Measurements from ENCODE around the gene OPN5.

Gene OPN5

DNA sequence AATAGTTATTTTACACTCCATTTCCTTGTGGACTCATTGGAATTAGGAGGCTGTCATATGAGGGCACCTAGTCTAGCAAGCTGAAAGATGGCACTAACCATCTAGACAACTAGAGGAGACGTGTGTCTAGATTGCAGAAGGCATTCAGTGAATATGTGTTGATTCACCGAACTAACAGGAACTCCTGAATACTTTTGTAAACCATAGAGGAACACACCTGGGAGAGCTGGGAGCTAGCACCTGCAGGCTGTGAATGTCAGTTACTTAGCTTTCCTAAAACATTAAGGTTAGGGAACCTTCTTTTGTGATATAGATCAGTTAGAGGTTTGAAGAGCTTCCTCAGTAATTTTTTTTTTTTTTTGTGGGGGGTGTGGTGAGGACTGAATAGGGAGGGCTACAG lies 7.7 kb downstream of the OPN5 start:
- no peak for FAIRE-seq

DNA sequence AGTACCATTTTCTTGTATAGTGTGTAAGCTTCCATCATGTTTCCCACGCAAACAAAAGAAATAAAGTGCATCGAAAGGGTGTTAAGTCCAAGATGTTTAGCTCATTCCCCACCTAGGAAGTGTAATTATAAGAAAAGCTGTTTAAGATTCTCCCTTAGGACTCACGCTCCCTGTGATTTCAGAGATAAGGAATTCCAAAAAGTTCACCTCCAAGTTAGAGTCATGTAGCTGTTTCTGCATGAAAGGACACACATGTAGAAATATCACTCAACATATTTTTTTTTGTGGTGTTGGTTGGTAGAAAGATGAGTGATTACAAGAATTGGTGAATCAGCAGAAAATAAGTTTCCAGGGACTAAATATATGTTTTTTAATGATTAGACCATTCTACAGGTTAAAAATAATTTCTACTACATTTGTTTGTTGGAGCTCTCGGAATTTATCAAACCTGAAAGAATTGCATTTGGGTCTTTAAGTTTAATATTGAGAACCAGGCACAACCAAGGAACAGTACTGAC lies 10.4 kb downstream of the OPN5 start:
- no peak for FAIRE-seq

DNA sequence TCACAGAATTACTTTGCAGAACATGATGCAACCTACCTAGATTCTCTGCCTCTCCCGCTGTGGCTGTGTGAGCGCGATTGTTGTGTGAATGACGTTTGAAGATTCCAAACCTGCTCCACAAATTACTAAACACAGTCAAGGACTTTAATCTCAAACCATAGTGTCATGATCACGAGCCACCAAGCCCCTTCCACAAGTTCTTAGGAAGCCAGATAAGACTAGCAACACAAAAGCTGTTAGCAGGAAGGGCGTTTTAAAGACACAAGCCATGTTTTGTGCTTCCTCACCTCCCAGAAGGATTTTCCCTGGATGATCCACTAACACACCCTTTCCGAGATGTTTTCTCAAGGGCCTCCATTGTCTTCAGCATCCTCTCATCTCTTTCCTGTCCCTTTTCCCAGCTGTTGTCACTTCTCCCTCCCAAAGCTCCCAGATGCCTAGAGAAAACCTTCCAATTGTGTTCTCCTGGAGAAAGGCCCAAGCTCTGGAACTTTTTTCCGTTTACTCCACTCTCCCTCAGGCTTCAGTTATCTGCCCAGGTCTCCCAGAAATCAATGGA lies 12.8 kb downstream of the OPN5 start:
- no peak for FAIRE-seq

DNA sequence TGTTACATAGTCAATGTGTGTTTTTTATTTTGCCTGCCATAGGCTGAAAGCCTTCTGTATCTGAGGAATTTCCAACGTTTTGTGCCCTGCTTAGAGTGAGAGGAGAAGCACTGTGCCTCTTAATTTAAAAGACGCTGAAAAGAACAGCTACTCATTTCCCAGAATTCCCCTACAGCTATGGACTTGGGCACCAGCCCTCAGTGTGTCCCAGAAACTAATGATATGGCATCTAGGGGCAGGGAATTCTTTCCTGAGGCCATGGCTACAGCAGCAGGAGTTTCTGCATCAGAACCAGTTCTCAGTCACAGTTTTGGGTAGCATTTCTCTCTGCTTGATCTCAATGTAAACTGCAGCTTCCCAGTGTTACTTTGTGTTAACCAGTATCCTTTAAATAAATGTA lies 20.2 kb downstream of the OPN5 start:
- no peak for FAIRE-seq

DNA sequence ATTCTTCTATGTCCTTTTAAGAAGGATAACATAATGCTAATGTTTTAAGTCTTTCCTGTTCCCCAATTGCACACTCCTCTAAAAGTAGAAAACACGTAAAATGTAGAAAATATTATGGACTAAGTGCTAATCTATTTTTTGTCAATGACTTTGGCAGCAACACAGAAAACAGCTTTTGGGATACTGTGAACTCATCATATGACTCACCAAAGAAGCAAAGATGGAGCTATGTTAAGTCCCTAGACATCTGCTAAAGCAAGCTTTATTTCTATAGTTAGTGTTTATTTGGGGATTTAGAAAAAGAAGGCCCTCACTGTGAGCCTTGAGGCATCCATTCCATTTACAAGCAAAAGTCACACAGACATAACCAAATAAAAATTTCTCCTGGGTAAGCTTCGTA lies 23.0 kb downstream of the OPN5 start:
- FAIRE-seq: no peak

DNA sequence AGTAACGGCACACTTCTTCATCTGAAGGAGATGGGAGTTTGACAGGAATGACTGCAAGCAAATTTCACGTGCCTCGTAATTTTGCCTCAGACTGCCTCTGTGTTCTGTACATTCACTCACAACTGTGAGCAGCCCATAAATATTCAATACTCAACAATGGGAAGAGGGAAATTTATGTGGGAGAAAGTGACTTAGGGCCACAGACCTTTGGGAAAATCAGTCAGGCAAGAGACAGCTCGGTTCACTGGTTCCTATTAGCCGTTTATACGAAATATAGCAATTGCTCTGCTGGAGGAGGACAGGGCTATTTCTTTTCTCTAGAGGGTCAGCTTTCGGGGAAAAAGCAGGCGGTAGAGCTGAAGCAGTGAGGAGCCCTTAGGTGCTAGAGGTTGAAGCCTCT lies 28.0 kb downstream of the OPN5 start:
- FAIRE-seq: no peak

DNA sequence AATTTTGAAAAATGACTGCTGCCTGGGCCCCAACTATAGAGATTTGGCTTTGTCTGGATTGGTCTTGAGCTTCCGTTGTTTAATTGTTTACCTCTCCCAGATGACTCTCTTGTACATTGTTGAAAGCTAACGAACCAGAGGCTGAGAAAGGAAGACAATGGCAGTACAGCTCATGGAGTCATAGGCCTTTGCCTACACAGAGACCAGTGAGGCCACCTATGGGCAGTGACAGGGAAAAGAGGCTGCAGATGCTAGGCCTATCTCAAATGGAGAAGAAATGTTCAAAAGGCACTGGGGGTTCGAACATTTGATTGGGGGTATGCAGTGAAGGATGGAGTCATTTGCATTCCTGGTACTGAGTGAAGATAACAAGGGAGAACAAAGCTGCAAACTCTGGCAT lies 29.1 kb downstream of the OPN5 start:
- FAIRE-seq: no peak

DNA sequence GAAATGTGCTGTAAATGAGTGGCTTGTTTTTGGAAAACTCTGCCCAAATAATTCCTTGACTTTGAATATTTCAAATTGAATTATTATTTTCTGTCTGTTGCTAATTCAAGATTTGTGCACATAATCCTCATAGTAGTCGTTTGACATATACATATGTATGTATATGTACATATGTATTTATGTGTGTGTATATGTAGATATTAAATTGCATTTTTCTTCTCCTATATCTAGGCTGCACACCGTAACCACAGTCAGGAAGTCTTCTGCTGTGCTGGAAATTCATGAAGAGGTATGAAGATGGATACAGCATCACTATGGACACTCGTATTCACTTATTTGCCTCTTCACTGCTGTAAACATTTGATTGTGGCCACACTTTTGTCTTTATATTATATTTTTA lies 29.6 kb downstream of the OPN5 start:
- FAIRE-seq: no peak

DNA sequence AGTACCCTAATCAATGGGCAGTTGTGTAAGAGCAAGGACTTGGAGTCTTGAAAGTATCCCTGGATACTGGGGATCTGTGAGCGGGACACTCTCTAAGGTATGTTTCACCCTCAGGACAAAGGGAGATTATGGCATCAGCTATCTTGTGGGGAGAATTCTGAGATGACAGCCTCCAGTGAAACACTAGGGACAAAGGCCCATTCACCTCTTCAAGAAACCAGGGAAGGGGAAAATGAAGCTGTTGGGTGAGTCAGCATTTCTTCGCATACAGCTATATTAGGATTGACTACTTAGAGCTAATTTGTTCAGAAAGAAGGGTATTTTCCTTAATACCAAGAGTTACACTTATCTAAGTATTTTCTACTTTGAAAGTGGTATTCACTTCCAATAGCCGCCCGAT lies 35.9 kb downstream of the OPN5 start:
- no peak for FAIRE-seq

DNA sequence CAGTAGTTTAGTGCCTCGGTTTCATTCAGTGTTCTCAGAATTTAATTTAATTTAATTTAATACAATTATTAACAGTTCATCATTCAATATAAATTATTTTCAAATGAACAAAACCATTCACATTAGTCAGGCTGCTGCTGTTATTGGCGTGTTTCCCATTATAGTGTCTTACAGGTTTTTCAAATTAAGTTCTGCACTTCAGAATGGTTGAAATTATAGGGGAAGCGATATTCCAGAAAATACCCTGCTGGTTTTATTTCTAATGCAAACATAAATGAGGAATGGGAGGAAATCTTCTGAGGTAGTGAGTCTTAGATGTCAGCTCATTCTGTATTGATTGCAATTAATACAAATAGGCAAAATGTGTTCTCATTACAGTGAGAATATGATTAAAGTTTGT lies 37.6 kb downstream of the OPN5 start:
- FAIRE-seq: no peak

DNA sequence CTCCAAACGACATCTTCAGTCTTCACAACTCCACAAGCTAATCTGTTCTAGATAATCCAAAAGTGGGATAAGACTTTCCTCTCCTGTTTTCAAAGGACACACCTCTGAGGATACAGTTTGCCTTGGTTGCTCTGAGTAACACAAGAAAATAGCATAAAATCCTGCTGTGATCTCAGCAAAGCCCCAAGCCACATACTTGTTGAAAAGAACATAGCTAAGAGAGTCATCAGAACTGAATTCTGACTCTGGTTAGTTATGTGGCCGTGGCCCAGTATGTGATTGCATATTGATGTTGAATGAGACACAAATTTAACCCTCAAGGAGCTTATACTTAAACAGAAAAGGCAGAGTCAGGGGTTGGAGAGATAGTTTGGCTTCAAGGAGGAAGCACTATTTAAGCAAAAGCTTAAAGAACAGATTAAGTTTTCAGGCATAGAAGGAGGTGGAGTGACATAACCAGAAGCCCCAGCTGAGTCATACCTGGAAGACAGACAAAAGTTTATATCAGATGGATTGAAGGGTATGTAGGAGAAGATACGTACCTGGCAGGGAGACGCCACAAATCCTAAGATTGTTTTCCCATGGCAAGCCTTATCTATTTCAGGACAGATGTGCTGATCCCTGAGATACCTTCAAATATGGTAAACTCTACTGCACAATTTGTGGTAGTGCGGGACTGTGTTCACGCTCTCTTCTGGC lies 41.2 kb downstream of the OPN5 start:
- no peak for FAIRE-seq

DNA sequence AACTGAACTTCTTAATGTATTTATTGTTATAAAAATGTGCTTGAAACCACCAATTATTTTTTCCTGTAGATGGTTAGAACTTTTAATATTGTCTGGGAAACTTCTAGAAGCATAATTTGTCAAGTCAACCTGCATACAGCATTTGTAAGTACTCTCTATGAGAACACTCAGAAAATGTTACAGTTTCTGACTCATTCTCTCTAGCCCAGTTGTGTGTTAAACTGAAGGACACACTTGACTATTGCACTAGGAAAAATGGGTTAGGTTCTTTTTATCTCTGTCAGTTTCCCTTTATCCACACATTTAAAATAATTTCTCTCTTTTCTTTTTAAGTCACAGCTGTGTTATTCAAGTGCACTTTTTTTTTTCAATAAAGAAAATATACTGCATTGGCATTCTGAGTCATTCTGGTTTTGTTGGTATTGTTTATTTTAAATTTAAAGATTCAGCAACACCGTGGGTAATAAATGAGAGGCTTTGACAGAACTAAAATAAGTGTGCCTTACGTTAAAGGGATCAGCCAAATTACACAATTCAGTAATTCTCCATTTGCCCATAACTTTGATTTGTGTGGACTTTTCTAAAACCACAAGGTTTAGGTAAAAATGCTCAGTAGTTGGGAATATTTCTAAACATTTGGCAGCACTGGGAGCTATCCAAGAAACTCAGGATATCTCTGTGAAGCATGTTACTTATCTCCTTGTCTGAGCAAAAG lies 50.7 kb downstream of the OPN5 start:
- no peak for FAIRE-seq

DNA sequence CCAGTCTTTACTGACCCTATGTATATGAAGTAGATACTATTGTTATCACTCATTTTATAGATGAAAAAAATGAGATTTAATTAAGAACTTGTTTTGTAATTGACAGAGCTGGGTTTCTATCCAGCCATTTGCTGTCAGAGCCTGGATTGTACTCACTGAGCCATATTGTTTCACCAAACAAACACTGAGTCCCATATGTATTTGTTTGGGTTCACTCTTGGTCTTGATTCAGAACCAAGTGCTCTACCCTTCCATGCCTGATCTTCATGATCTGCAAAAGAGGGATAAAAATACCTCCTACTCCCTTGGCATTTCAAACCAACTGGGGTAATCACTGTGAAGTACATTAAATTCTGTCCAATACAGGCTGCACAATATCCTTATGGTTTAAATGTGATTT lies 52.4 kb downstream of the OPN5 start:
- no peak for FAIRE-seq

DNA sequence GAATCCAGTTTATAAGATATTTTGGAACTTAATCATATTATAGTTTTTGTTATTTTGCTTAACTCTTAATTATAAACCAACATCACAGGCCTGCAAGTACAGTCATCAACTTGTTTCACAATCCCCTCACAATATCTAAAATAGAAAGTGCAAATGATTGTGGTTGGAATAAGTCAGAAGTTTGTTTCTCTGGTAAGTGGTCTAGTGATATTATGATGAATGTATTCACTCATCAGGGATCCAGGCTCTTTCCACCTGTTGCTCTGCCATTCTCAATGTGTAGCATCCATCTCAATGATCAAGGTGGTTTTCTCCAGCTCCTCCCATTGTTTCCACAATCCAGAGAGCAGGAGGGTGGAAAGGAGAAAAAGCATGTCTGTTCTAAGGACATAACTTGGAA lies 54.2 kb downstream of the OPN5 start:
- no peak for FAIRE-seq

DNA sequence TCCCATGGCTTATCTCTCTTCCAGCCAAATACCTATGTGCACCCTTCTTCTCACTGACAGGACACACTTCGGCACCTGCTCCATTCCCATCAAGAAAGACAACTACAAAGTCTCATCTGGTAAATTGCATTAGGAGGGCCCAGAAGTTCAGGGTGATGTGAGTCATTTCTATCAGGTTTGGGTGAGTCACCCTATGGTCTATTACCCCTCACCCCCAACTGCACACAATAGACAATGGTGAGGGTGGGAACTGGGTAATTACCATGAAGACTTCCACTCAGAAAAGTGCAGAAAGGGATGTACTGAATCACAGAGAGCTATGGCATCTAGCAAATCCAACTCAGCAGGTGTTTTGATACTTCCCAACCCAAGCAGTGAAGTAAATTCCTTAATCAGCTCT lies 54.8 kb downstream of the OPN5 start:
- FAIRE-seq: no peak

DNA sequence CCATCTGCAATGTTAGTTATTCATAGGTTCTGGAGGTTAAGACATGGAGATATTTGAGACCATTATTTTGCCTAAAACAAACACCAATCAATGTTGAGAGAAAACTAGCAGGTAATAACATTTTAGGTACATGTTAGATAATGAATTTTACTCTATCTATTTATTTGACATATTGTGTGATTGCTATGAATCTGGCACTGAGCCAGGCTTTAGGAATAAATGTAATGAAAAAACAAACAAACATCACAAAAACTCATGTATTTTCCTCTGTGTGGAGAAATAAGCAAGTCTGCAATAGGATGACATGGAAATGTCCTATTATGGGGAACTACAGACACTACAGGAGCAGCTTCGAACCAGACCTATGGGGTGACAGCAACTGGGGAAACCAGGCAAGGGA lies 57.8 kb downstream of the OPN5 start:
- no peak for FAIRE-seq

DNA sequence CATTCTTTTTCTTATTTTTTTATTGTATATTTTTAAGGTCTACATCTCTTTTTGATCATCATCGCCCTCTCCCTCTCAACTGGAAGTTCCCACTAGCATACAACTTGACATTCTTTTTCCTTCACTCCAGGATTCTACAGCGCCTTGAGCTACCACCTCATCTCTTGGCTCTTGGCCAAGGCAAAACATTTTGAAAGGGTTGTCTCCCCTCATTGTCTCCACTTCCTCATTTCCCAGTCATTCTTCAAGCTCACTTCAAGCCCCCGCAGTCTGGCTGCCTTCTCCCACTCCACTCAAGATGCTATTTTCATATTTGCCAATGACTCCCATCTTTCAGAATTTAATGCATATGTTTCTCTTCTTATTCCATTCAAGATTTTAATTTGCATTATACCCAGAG lies 63.0 kb downstream of the OPN5 start:
- no peak for FAIRE-seq

DNA sequence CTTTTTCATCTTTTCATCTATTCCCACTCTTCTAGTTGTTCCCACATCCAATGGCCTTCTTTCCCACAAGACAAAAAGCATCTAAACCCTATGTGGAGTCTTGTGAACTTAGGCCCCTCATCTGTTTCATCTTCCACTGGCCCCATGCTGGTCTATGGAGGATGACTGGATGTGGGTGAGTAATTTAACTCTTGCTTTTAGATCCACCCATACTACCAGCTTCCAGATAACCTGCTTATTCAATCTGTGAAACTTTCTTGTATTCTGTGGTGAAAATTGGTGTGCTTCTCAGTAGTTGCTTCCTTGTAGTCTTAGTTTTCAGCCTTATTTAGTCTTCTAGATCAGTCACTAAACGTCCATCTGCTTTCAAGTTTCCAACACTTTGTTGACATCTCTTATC lies 64.9 kb downstream of the OPN5 start:
- FAIRE-seq: no peak

DNA sequence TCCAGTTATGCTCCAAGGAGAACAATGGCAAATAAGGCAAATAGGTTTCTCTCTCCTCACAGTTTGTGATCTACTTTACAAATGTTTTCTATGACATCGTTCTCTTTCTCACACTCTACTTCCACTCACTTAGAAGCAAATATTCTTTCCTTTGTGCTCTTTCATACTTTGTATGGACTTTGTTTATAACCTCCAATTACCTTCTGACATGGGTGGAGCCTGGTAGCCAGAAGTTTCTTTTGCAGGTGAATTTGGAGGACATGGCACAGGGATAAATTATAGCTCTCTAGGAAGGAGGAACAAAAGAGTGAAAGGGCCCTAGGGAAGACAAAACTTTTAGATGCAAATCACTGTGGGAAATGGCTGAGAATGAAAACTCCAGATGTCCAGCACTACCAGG lies 69.3 kb downstream of the OPN5 start:
- no peak for FAIRE-seq

DNA sequence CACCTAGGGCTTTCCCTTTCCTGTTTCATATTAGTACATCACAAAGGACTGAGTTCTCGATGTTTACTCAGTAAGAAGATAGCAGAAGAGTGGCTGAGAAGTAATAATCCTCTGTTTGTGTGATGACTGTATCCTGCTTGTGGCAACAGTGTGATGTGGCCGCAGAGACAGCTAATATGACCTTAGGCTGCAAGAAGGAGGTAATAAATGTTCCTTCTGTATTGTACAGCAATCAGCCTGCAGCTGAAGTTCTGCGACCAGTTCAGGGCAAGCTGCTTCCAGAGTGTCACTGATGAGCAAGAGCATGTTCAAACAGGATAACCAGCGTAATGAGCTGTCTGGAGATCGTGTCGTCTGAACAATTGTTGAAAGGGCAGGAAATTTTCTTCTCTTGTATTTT lies 70.9 kb downstream of the OPN5 start:
- no peak for FAIRE-seq

DNA sequence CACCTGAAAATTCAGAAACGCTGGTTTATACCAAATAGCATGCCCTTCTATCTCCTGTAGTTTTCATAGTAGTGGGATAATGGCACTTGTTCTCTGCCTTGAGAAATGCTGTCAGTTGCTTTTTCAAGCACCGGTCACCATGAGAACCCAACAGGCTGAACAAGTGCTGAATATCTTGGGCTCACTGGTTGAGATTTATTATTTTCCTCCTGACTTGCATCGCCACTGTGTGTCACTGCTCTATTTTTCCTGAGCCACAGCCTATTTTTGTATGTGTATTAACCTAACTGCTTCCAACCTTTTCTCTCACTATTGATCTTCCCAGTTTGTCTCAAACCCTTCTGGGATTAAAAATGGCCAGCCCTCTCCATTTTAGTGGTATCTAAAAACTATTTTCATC lies 71.9 kb downstream of the OPN5 start:
- FAIRE-seq: no peak

DNA sequence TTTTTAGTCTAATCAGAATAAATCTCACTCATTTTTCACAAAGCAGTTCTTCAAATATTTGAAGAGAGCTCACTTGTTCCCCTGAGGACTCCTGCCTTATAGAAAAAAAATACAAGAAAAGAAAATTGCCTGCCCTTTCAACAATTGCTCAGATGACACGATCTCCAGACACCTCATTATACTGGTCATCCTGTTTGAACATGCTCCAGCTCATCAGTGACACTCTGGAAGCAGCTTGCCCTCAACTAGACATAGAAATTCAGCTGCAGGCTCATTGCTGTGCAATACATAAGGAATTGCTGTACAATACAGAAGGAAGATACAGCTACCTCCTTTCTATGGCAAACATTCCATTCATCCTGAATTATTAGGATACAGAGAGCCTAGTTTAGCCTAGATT lies 73.1 kb downstream of the OPN5 start:
- FAIRE-seq: no peak

DNA sequence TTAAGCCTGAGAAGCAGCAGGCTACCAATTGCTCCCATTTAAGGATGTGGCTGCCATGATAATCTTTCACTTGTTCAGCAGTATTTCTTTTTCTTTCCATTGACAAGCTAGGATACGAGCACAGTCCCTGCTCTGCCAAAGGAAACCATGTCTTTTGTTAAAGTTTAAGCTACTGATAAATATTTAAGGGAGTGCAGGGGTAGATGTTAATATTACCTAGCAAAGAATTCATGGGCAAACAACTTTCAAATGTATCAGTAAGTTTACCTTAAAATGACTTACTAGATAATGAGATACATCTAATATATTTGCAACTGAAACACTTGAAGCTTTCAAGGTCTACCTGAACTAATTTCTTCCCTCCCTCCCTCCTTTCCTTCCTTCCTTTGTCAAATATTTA lies 77.3 kb downstream of the OPN5 start:
- FAIRE-seq: no peak

DNA sequence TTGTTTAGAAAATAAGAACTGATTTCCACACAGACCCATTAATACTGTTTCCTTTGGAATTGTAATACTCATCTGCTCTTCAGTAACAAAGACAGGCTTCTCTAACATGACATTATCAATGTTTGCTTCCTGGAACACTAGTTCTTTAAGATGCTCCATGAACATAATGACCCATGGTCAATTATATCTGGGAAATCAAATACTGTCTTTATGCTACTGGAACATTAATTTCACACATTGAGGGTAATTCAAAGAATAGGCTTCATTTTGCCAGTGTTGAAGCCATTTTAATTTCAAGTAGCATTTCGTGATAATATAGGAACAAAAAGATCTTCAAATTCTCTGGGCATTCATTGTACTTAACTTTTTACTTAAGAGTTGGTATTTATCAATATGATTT lies 80.9 kb downstream of the OPN5 start:
- FAIRE-seq: no peak

DNA sequence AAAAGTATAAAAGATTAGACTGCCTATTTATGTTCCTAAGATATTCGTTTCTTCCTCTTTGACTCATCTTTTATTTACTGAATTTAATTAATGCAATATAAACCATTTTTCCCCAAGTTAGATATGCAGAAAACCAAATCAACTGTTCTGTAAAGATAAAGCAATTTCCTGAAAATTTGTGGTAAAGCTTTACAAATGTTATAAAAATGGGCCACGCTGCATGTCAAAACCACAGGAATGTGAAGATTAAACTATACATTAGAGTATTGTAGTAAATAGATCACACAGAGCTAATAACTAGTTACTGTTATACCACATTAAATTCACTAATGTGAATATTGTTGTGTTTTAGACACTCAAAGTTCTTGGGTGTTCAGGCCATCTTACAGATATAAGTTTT lies 83.4 kb downstream of the OPN5 start:
- no peak for FAIRE-seq
